Activated CD4-positive, alpha-beta T cell treated with anti-CD3 and anti-CD28 coated beads, Interleukin-2, amount 10 ng/mL, durations not matched to agents 7 days and 5 days (primary cell): ENCODE measurements around the gene SMC1B. TPM values are rescaled to one million over a fixed set of nuclear protein-coding genes. Genes with fewer than 3 reads are reported as not detected.

Experiments
- CTCF ChIA-PET: fragments of 350-600 bp; sonication (Branson Sonifier 250); formaldehyde crosslinking; loops from one replicate; lab custom pipeline; 2021; ENCODE audit warnings: antibody characterized with exemption; lab: Charles Lee
- POLR2A ChIA-PET: fragments of 350-600 bp; sonication (Branson Sonifier 250); formaldehyde crosslinking; loops from one replicate; lab custom pipeline; 2021; ENCODE audit warnings: antibody characterized with exemption; lab: Charles Lee
- DNase-seq: peaks from one replicate; pipeline ENCODE4 v3.0.0-alpha.2; 2020
- H3K27ac Mint-ChIP-seq: one replicate; pipeline ENCODE4 v1.8.0; 2021; ENCODE audit warnings: mild to moderate bottlenecking, moderate library complexity, mixed read lengths
- H3K27me3 Mint-ChIP-seq: one replicate; pipeline ENCODE4 v1.8.0; 2021; ENCODE audit warnings: mixed read lengths
- H3K36me3 Mint-ChIP-seq: one replicate; pipeline ENCODE4 v1.8.0; 2021; ENCODE audit warnings: low read depth, mixed read lengths
- H3K4me1 Mint-ChIP-seq: one replicate; pipeline ENCODE4 v1.8.0; 2021; ENCODE audit warnings: mixed read lengths
- H3K4me3 Mint-ChIP-seq: one replicate; pipeline ENCODE4 v1.8.0; 2021; ENCODE audit warnings: mild to moderate bottlenecking, moderate library complexity, mixed read lengths
- H3K9me3 Mint-ChIP-seq: one replicate; pipeline ENCODE4 v1.8.0; 2021; ENCODE audit warnings: mixed read lengths
- total RNA-seq, 2 experiments: library from RNA; stranded (reverse); gene quantifications; one replicate each; pipeline ENCODE4 v1.2.3, GENCODE V29; 2021

Gene SMC1B, protein sequence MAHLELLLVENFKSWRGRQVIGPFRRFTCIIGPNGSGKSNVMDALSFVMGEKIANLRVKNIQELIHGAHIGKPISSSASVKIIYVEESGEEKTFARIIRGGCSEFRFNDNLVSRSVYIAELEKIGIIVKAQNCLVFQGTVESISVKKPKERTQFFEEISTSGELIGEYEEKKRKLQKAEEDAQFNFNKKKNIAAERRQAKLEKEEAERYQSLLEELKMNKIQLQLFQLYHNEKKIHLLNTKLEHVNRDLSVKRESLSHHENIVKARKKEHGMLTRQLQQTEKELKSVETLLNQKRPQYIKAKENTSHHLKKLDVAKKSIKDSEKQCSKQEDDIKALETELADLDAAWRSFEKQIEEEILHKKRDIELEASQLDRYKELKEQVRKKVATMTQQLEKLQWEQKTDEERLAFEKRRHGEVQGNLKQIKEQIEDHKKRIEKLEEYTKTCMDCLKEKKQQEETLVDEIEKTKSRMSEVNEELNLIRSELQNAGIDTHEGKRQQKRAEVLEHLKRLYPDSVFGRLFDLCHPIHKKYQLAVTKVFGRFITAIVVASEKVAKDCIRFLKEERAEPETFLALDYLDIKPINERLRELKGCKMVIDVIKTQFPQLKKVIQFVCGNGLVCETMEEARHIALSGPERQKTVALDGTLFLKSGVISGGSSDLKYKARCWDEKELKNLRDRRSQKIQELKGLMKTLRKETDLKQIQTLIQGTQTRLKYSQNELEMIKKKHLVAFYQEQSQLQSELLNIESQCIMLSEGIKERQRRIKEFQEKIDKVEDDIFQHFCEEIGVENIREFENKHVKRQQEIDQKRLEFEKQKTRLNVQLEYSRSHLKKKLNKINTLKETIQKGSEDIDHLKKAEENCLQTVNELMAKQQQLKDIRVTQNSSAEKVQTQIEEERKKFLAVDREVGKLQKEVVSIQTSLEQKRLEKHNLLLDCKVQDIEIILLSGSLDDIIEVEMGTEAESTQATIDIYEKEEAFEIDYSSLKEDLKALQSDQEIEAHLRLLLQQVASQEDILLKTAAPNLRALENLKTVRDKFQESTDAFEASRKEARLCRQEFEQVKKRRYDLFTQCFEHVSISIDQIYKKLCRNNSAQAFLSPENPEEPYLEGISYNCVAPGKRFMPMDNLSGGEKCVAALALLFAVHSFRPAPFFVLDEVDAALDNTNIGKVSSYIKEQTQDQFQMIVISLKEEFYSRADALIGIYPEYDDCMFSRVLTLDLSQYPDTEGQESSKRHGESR
- under 1 TPM; 0.58 to 0.64 TPM for total RNA-seq

DNA sequence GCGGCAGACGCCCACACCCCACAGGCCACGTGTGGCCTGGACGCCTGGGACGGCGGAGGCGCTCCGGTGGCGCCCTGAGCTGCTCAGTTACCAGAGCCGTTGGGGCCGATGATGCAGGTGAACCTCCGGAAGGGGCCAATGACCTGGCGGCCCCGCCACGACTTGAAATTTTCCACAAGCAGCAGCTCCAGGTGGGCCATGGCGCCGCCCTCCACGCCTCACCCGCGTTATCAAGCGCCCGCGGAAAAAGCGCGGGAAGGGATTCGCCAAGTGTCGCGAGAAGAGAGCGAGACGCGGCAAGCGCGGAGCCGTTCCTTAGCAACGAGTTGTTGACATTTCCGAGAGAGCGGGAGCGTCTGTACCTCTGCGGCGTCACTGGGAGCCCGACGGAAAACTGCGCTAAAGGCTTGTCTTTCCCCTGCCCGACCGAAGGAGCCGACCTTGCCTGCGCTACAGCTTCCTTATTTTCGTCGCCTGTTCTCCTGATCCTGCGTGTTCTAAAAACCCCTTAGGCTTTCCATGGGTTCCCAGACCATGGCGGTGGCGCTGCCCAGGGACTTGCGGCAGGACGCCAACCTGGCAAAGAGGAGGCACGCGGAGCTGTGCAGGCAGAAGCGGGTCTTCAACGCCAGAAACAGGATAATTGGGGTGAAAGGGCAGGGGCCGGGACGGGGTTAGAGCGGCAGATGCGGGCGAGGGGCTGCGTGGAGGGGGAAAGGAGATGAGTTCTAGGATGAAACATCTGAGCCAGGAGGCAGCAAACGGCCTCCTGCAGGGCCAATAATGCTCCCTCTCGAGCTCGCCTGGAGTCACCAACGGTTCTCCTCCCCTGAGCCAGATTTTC lies at the start of gene SMC1B, which contains the start of gene RIBC2:
Gene SMC1B (minus strand): TSS at position 232 of the 844 bp plus-strand sequence. CDS start 32 bp downstream, at position 200.
Gene RIBC2 (plus strand): TSS at position 326 of the 844 bp plus-strand sequence. CDS start 194 bp downstream, at position 520.
- CTCF ChIA-PET: interaction anchor here (0.5 to 0.6 kb wide), 2 partner anchors 207 to 490 kb away, joined by 3 to 4 read pairs; no protein-coding TSS in a partner anchor
- H3K27ac Mint-ChIP-seq: peak within 1 kb of the TSS; percentile 88
- H3K36me3 Mint-ChIP-seq: peaks cover 13% of the 10 kb centered on the region

DNA sequence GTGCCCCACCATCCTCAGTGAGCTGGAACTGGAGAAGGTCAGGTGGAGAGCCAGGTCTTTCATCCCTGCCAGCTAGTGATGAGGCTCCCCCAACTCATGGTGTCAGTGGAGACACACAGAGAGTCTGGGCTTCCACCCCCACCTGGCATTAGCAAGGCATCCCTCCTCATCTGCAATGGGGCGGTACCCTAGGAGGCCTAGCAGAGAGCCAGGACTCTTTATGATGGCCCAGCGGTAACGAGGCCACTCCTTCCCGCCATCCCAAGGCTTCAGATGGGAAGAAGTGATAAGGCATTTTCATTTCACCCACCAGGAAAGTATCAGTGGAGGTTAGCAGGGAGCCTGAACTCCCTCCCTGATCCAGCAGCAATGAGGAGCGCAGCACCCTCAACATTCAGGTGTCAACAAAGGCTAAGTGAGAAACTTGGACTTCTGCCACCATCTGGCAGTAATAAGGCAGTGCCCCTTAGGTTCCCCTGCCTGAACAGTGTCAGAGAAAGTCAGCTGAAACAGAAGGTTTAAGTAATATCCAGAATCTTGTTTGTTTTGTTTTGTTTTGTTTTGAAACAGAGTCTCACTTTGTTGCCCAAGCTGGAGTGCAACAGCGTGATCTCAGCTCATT lies 48.7 kb upstream of the SMC1B start:
- H3K4me3 Mint-ChIP-seq: no peak overlapping the region
- peaks cover 3% of the 10 kb centered on the region for H3K9me3 Mint-ChIP-seq
- peaks cover 7% of the 10 kb centered on the region for H3K27me3 Mint-ChIP-seq
- no peaks in the 10 kb centered on the region for H3K4me1 Mint-ChIP-seq
- ChIA-PET CTCF (interaction anchor here (0.6 kb wide), 1 partner anchor 104 kb away, joined by 3 read pairs; no protein-coding TSS in a partner anchor), POLR2A (interaction anchor here (0.5 kb wide), 1 partner anchor 96 kb away, joined by 3 read pairs; no protein-coding TSS in a partner anchor)
- H3K27ac Mint-ChIP-seq: no peak overlapping the region
- DNase-seq: no peak
- no peaks in the 10 kb centered on the region for H3K36me3 Mint-ChIP-seq

More for the DNA sequence above, at the start of gene SMC1B, which contains the start of gene RIBC2:
- no peaks in the 10 kb centered on the region for H3K9me3 Mint-ChIP-seq
- peaks cover 3% of the 10 kb centered on the region for H3K27me3 Mint-ChIP-seq
- H3K4me1 Mint-ChIP-seq: peaks cover 24% of the 10 kb centered on the region
- POLR2A ChIA-PET: no interaction called here
- peak within 1 kb of the TSS; percentile 79 for H3K4me3 Mint-ChIP-seq
- DNase-seq: peak; percentile 90

DNA sequence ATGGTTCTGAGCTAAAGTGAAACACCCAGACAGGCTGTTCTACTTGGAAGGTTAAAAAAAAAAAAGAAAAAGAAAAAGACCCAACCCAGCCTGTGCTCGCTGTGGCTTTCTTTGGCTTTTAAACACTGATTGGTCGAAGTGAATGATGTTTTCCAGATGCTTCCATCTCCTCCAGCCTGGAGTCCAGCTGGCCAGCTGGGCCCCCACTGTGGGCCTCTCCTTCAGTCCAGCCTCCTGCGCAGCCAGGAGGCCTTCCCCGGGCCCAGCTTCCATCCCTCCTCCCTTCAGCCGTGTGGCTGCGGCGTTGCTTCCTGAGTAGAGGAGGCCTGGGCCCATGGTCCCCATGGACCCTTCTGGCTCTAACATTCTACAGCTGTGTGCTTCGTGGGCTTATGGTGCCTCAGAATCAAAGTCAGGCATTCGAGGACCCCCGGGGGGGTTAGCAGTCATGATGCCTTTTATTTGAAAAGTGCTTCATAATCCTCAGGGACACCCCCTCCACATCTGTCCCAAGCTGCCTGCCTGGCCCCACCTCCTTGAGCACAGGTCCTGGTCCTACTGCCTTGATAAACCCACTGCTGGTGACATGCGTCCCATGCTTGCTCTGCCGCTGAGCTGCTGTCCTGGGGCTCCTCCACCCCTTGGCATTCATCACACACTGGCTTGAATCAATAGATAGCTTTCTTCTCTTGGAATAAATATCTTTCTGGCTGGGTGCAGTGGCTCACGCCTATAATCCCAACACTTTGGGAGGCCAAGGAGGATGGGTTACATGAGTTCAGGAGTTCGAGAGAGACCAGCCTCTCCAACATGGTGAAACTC lies 47.1 kb upstream of the SMC1B start:
- Mint-ChIP-seq H3K27ac (no peak overlapping the region), H3K4me1 (no peaks in the 10 kb centered on the region), H3K4me3 (no peak overlapping the region), H3K27me3 (peaks cover under 1% of the 10 kb centered on the region), H3K9me3 (no peaks in the 10 kb centered on the region), H3K36me3 (no peaks in the 10 kb centered on the region)
- ChIA-PET POLR2A (no interaction called here), CTCF (interaction anchor here (0.6 to 1.2 kb wide), 2 partner anchors 43 to 290 kb away, joined by 3 to 4 read pairs; no protein-coding TSS in a partner anchor)
- DNase-seq: no peak

DNA sequence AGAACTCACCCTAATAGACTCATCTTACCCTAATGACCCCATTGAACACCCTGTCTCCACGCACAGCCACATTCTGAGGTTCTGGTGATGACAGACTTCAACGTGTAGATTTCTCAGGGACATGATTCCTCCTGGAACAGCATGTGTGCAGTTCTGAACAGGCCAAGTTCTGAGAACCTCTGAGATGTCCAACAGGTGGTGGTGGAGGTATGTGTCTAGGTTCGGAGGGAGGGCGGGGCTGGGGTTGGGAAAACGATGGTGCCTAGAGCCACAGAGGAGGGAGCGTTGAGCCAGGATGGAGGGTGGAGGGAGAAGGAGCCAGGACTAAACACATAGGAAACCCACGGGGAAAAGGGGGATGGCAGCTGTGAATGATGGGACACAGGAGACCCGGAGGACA lies 45.8 kb upstream of the SMC1B start:
- no peak overlapping the region for H3K27ac Mint-ChIP-seq
- no peaks in the 10 kb centered on the region for H3K9me3 Mint-ChIP-seq
- H3K36me3 Mint-ChIP-seq: no peaks in the 10 kb centered on the region
- ChIA-PET CTCF (no interaction called here), POLR2A (no interaction called here)
- H3K27me3 Mint-ChIP-seq: no peaks in the 10 kb centered on the region
- no peaks in the 10 kb centered on the region for H3K4me1 Mint-ChIP-seq
- no peak for DNase-seq
- no peak overlapping the region for H3K4me3 Mint-ChIP-seq

DNA sequence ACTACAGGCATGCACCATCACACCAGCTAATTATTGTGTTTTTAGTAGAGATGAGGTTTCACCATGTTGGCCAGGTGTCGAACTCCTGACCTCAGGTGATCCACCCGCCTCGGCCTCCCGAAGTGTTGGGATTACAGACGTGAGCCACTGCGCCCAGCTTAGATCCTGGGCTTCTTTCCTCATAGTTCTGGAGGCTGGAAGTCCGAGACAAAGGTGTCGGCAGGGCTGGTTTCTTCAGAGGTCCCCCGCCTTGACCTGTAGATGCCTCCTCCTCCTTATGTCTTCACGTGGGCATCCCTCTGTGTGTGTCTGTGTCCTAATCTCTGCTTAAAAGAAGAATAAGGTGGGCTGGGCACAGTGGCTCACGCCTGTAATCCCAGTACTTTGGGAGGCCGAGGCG lies 45.1 kb upstream of the SMC1B start:
- Mint-ChIP-seq H3K27me3 (no peaks in the 10 kb centered on the region), H3K9me3 (no peaks in the 10 kb centered on the region), H3K36me3 (no peaks in the 10 kb centered on the region), H3K4me3 (no peak overlapping the region), H3K27ac (no peak overlapping the region), H3K4me1 (no peaks in the 10 kb centered on the region)
- POLR2A ChIA-PET: no interaction called here
- CTCF ChIA-PET: no interaction called here
- DNase-seq: no peak

DNA sequence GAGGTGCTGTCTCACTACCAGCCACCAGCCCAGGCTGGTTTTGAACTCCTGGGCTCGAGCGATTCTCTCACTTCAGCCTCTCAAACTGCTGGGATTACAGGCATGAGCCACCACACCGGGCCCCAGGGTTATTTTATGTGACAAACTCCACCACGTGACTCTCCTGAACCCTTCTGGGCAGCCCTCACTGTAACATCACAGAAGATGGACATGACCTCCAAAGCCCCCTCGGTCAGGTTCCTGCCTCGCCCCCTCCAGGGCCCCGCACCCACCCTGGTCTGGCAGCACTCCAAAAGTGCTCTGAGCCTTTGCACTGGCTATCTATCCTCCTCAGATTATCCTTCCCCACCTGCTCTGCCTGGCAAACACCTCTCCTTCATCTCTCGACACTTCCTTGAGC lies 43.4 kb upstream of the SMC1B start:
- Mint-ChIP-seq H3K4me3 (no peak overlapping the region), H3K27me3 (no peaks in the 10 kb centered on the region), H3K36me3 (no peaks in the 10 kb centered on the region), H3K4me1 (no peaks in the 10 kb centered on the region), H3K27ac (no peak overlapping the region), H3K9me3 (no peaks in the 10 kb centered on the region)
- DNase-seq: no peak
- ChIA-PET POLR2A (no interaction called here), CTCF (interaction anchor here (0.5 kb wide), 1 partner anchor 72 kb away, joined by 3 read pairs; no protein-coding TSS in a partner anchor)

DNA sequence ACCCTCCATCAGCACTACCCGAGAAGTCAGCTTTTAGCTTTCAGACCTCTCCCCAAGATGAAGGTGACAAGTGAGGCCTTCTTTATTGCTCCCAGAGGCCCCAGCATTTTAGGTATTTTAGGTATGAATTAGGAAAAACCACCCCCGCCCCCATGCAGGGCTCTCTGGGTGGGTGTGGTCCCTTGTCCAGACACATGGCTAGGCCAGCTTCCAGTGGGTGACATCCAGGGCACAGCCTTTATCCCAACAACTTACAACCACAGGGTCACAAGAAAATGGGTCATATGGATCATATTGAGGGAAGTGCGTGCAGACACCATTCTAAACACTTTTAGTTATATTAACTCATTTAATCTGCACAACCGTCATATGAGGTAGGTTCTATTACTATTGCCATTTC lies 42.2 kb upstream of the SMC1B start:
- Mint-ChIP-seq H3K4me3 (no peak overlapping the region), H3K36me3 (no peaks in the 10 kb centered on the region), H3K4me1 (no peaks in the 10 kb centered on the region), H3K27ac (no peak overlapping the region), H3K27me3 (no peaks in the 10 kb centered on the region), H3K9me3 (no peaks in the 10 kb centered on the region)
- ChIA-PET POLR2A (no interaction called here), CTCF (interaction anchor here (0.5 kb wide), 1 partner anchor 18 kb away, joined by 3 read pairs; no protein-coding TSS in a partner anchor)
- no peak for DNase-seq

DNA sequence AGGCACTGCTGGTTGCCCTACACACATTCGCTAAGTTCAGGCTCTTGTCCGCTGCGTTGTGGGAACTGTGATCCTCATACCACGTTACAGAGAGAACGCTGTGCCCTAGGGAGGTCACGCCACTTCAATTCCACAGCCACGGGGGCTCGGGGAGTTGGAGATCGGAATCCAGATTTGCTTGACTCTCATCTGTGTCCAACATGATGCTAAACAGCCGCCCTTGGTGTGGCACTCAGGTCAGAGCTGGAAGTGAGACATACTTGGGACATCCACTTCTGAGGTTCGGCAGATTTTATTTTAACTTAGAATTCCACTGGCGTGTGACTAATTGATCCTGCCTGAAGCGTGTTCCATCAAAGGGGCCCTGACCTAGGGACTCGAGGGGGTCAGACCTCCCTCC lies 41.8 kb upstream of the SMC1B start:
- H3K9me3 Mint-ChIP-seq: no peaks in the 10 kb centered on the region
- no peaks in the 10 kb centered on the region for H3K27me3 Mint-ChIP-seq
- H3K4me1 Mint-ChIP-seq: no peaks in the 10 kb centered on the region
- H3K36me3 Mint-ChIP-seq: no peaks in the 10 kb centered on the region
- no peak overlapping the region for H3K4me3 Mint-ChIP-seq
- ChIA-PET POLR2A (no interaction called here), CTCF (interaction anchor here (0.5 kb wide), 1 partner anchor 18 kb away, joined by 3 read pairs; no protein-coding TSS in a partner anchor)
- no peak for DNase-seq
- H3K27ac Mint-ChIP-seq: no peak overlapping the region

DNA sequence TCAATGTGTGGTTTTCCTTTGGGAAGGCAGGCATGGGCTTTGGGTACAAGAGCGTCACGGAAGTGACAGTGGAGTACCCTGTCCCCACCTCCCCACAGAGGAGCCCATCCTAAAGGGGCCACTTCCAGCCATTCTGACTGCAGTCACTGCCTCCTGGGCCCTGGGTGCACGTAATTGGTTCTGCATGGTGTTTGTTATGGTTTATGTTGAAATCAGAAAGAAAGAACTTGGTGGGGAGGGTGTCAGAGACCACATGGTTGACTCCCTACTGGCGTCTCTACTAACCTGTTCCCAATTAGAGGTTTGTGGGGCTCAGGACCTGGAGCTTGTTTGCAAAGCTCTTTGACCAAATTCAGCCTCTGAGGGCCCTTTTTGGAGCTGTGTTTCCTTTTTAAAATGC lies 40.9 kb upstream of the SMC1B start:
- H3K36me3 Mint-ChIP-seq: no peaks in the 10 kb centered on the region
- H3K4me1 Mint-ChIP-seq: no peaks in the 10 kb centered on the region

DNA sequence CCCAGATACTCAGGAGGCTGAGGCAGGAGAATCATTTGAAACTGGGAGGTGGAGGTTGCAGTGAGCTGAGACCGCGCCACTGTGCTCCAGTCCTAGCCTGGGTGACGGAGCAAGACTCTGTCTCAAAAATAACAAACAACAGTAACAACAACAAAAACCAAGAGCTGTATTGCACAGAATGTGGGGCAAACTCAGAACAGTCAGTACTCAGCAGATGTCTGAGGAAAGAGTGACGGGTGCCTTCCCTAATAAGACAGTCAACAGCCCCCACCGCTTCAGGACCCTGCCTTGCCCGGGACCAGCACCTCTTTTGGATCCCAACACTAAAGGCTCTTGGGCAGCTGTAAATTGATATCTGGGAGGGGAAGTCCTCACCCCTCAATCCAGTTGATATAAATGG lies 40.4 kb upstream of the SMC1B start:
- no peaks in the 10 kb centered on the region for H3K9me3 Mint-ChIP-seq
- H3K4me1 Mint-ChIP-seq: no peaks in the 10 kb centered on the region
- no peaks in the 10 kb centered on the region for H3K27me3 Mint-ChIP-seq
- CTCF ChIA-PET: no interaction called here
- H3K27ac Mint-ChIP-seq: no peak overlapping the region
- no peaks in the 10 kb centered on the region for H3K36me3 Mint-ChIP-seq
- no peak overlapping the region for H3K4me3 Mint-ChIP-seq
- POLR2A ChIA-PET: no interaction called here
- DNase-seq: no peak

More for the DNA sequence above, 40.9 kb upstream of the SMC1B start:
- no peak for DNase-seq
- CTCF ChIA-PET: interaction anchor here (0.5 kb wide), 1 partner anchor 185 kb away, joined by 4 read pairs; no protein-coding TSS in a partner anchor
- Mint-ChIP-seq H3K27me3 (no peaks in the 10 kb centered on the region), H3K4me3 (no peak overlapping the region), H3K9me3 (no peaks in the 10 kb centered on the region), H3K27ac (no peak overlapping the region)
- POLR2A ChIA-PET: no interaction called here
